ENCODE data around the gene MAST4. TPM values are rescaled to one million over a fixed set of nuclear protein-coding genes. Genes with fewer than 3 reads are reported as not detected.

Gene MAST4
- total and polyA plus RNA-seq, 2 of the 8 experiments (the other 6 are each of a cell fraction or from before 2014, with no cell fraction given), result 1.5 to 2.6 TPM

GRCh38 chr5:67019065-67019845, 423.1 kb downstream of the MAST4 start:
- POLR2A ChIA-PET (ENCODE audit: partially characterized antibody), result no interaction called here
- no peak for FAIRE-seq

More at GRCh38 chr5:67019065-67019845, 423.1 kb downstream of the MAST4 start:
- H3K23ac ChIP-seq (ENCODE audit: insufficient read length), result no peak overlapping the region
- no peak overlapping the region for H2BK12ac ChIP-seq (ENCODE audit: low read depth, low read length)
- WGBS, 2 experiments (ENCODE audit: extremely low coverage in 1 of 2, insufficient coverage in 1 of 2, insufficient read length in 1 of 2, insufficient replicate concordance in 2 of 2, low coverage in 1 of 2, low lambda C conversion rate in 2 of 2, missing lambda C conversion rate in 1 of 2), result 89% methylated on average over 7 of the region's 7 CpGs; no CpG with 5 or more reads in 1 of the 2 experiments
- H3K36me3 ChIP-seq (ENCODE audit: control insufficient read depth in 2 of 4, insufficient read depth in 4 of 4, low read length in 3 of 4), result no peaks in the 10 kb centered on the region
- no peak overlapping the region for H3K14ac ChIP-seq (ENCODE audit: insufficient read length)
- H3K79me2 ChIP-seq (ENCODE audit: control insufficient read depth in 1 of 2, insufficient read depth in 2 of 2, low read length in 2 of 2), result no peaks in the 10 kb centered on the region
- no peak overlapping the region for H2BK5ac ChIP-seq (ENCODE audit: low read depth, low read length)
- H2BK120ac ChIP-seq (replicated peaks; ENCODE audit: low read depth, low read length), result no peak overlapping the region
- H2BK20ac ChIP-seq (ENCODE audit: low read length), result no peak overlapping the region
- H3K56ac ChIP-seq (replicated peaks; ENCODE audit: insufficient read length, low read depth, low read length), result no peak overlapping the region
- no peak overlapping the region for H3K27ac ChIP-seq (ENCODE audit: low read depth, low read length)
- peaks cover 0 to 2% (median 0%) of the 10 kb centered on the region in 4 experiments; a peak in 1 of 7 replicates for H3K4me1 ChIP-seq (replicated peaks in 1 of 4; ENCODE audit: control insufficient read depth in 3 of 4, insufficient read depth in 4 of 4, low read length in 3 of 4)
- H3K4me2 ChIP-seq (ENCODE audit: insufficient read depth in 1 of 2, low read depth in 2 of 2, low read length in 2 of 2), result no peak overlapping the region
- no peak overlapping the region for H4K8ac ChIP-seq (ENCODE audit: extremely low read depth, insufficient read depth, low read length)
- no peaks in the 10 kb centered on the region for H4K20me1 ChIP-seq (replicated peaks in 1 of 2; ENCODE audit: control insufficient read depth in 1 of 2, insufficient read depth in 2 of 2, low read length in 2 of 2)
- no peak overlapping the region for H3K18ac ChIP-seq (ENCODE audit: extremely low read depth, low read length)
- H3K23me2 ChIP-seq (ENCODE audit: low read depth, low read length), result no peaks in the 10 kb centered on the region
- DNase-seq (ENCODE audit: low read depth in 1 of 2, low spot score in 2 of 2), result no peak
- no peak overlapping the region for H4K91ac ChIP-seq (replicated peaks; ENCODE audit: insufficient read length, low read length)
- no peak overlapping the region for H2AK5ac ChIP-seq (ENCODE audit: low read depth, low read length)
- no peak overlapping the region for H4K5ac ChIP-seq (ENCODE audit: insufficient read length, low read depth, low read length)
- no peak overlapping the region for H3K9ac ChIP-seq (replicated peaks in 1 of 4; ENCODE audit: extremely low read depth in 1 of 4, low read depth in 3 of 4, low read length in 3 of 4)
- H3K9me3 ChIP-seq (ENCODE audit: insufficient read depth in 2 of 2, low read depth in 1 of 2, low read length in 1 of 2), result no peaks in the 10 kb centered on the region
- H3K79me1 ChIP-seq (ENCODE audit: low read depth, low read length), result no peaks in the 10 kb centered on the region
- H2BK15ac ChIP-seq (ENCODE audit: low read length), result no peak overlapping the region
- no peaks in the 10 kb centered on the region for H3K27me3 ChIP-seq (replicated peaks in 1 of 4; ENCODE audit: control insufficient read depth in 3 of 4, extremely low read depth in 1 of 4, insufficient read depth in 3 of 4, low read length in 3 of 4)
- H2AFZ ChIP-seq (ENCODE audit: low read length), result no peak overlapping the region
- H3K4me3 ChIP-seq (ENCODE audit: extremely low read depth in 1 of 4, insufficient read depth in 2 of 4, low read depth in 3 of 4, low read length in 4 of 4), result no peak overlapping the region
- CTCF ChIA-PET (ENCODE audit: partially characterized antibody), result no interaction called here
- no peak for TF ChIP-seq PHF8 (conservative IDR thresholded peaks at IDR 0.05; ENCODE audit: low read depth, low read length)
- no peak for TF ChIP-seq SP1 (IDR thresholded peaks at IDR 0.05; ENCODE audit: low read depth, low read length)
- TF ChIP-seq MAFK (IDR thresholded peaks at IDR 0.05; ENCODE audit: low read depth, low read length), result no peak
- no peak overlapping the region for H3K4ac ChIP-seq (replicated peaks; ENCODE audit: insufficient read length, low read depth, low read length)

All from H1 (cell line).